ENCODE results near the gene SLC39A10. TPM values are rescaled to one million over a fixed set of nuclear protein-coding genes. Genes with fewer than 3 reads are reported as not detected.

SLC39A10 gene
- total and polyA plus RNA-seq, 2 of the 4 experiments (the other 2 are of a cell fraction): 17.6 to 64.7 TPM

DNA sequence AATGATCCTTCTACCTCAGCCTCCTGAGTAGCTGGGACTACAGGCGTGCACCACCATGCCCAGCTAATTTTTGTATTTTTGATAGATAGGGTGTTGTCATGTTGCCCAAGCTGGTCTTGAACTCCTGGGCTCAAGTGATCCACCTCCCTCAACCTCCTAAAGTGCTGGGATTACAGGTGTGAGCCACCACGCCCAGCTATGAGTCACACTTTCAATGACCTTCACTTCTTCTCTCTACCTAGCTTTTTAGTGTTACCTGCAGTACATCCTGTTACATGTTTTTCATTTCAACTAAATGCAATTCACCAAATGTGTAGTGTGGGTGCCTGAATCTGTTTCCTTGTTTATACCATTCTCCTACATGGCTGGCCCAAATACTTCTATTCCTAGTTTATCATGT lies 64.0 kb downstream of the SLC39A10 start:
- no peak overlapping the region for H3K56ac ChIP-seq (ENCODE audit: extremely low read depth, insufficient read depth, low read length)
- no peak overlapping the region for H3K4me3 ChIP-seq (ENCODE audit: insufficient read depth, low read depth, low read length)
- H3K36me3 ChIP-seq (ENCODE audit: control insufficient read depth, insufficient read depth, low read length): peaks cover 16% of the 10 kb centered on the region
- no peak overlapping the region for H2AK9ac ChIP-seq (replicated peaks; ENCODE audit: low read depth, low read length, poor library complexity)
- ATAC-seq (ENCODE audit: low read depth) (no peak), DNase-seq (no peak)
- H3K18ac ChIP-seq (ENCODE audit: low read depth, low read length): no peak overlapping the region
- no peaks in the 10 kb centered on the region for H4K20me1 ChIP-seq (ENCODE audit: insufficient read depth, low read length)
- H3K23ac ChIP-seq (ENCODE audit: low read depth, low read length): no peak overlapping the region
- intact Hi-C loops (cut with micrococcal nuclease): no loop called here
- no peak overlapping the region for H3K9ac ChIP-seq (ENCODE audit: low read depth, low read length)
- no peak overlapping the region for H2AK5ac ChIP-seq (ENCODE audit: low read depth, low read length)
- no peaks in the 10 kb centered on the region for H3K4me1 ChIP-seq (ENCODE audit: control insufficient read depth, insufficient read depth, low read length)
- H3K9me3 ChIP-seq (ENCODE audit: control insufficient read depth, insufficient read depth, low read length): no peaks in the 10 kb centered on the region
- BruUV-seq (replicated peaks): no TSS peak
- no peak overlapping the region for H4K91ac ChIP-seq (ENCODE audit: insufficient read depth, low read depth, low read length)
- no peak overlapping the region for H2AFZ ChIP-seq (replicated peaks; ENCODE audit: low read length, poor library complexity)
- no peak overlapping the region for H3K27ac ChIP-seq (ENCODE audit: insufficient read depth, low read length)
- no peak overlapping the region for H2BK15ac ChIP-seq (ENCODE audit: low read depth, low read length)
- H3K79me1 ChIP-seq (ENCODE audit: low read depth in 1 of 2, low read length in 2 of 2): peaks cover 4 to 16% of the 10 kb centered on the region in 2 experiments; a peak in 3 of 4 replicates
- no CpG with 5 or more reads among the region's 2 CpGs for WGBS, 2 experiments (ENCODE audit: extremely low coverage in 2 of 2, insufficient read length in 1 of 2)
- H4K5ac ChIP-seq (ENCODE audit: low read depth, low read length): no peak overlapping the region
- H2BK20ac ChIP-seq (ENCODE audit: low read depth, low read length): no peak overlapping the region
- dilution Hi-C loops (cut with HindIII; ENCODE audit: low sequenced_read_pairs, unreplicated experiment): no loop called here
- H3K27me3 ChIP-seq (ENCODE audit: control insufficient read depth, insufficient read depth, low read length): no peaks in the 10 kb centered on the region
- no peak overlapping the region for H4K8ac ChIP-seq (ENCODE audit: low read depth in 2 of 2, low read length in 2 of 2)
- in situ Hi-C loops (cut with MboI; ENCODE audit: low sequenced_read_pairs): no loop called here
- H3K9me1 ChIP-seq (ENCODE audit: insufficient read depth, low read length): peaks cover 3% of the 10 kb centered on the region; the same call in 1 of the 2 replicates
- H3K4ac ChIP-seq (ENCODE audit: low read depth, low read length): no peak overlapping the region
- TF ChIP-seq MAZ (IDR thresholded peaks at IDR 0.05; ENCODE audit: borderline replicate concordance, low read depth, low read length): no peak
- no peak for TF ChIP-seq MXI1 (IDR thresholded peaks at IDR 0.05; ENCODE audit: borderline replicate concordance, low read depth, low read length)
- TF ChIP-seq NFE2L2 (IDR thresholded peaks at IDR 0.05; ENCODE audit: low read depth, low read length): no peak
- TF ChIP-seq, protein P1, sequence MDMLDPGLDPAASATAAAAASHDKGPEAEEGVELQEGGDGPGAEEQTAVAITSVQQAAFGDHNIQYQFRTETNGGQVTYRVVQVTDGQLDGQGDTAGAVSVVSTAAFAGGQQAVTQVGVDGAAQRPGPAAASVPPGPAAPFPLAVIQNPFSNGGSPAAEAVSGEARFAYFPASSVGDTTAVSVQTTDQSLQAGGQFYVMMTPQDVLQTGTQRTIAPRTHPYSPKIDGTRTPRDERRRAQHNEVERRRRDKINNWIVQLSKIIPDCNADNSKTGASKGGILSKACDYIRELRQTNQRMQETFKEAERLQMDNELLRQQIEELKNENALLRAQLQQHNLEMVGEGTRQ (IDR thresholded peaks at IDR 0.05; ENCODE audit: low read depth, low read length): no peak
- no peak for TF ChIP-seq RFX5 (IDR thresholded peaks at IDR 0.05; ENCODE audit: low read depth, low read length)
- no peak for TF ChIP-seq MAFK (IDR thresholded peaks at IDR 0.05; ENCODE audit: low read depth, low read length)
- TF ChIP-seq CEBPB (IDR thresholded peaks at IDR 0.05; ENCODE audit: low read depth, low read length): no peak
- TF ChIP-seq FOS (IDR thresholded peaks at IDR 0.05; ENCODE audit: low read depth, low read length): no peak
- no peak overlapping the region for H2BK120ac ChIP-seq (ENCODE audit: low read depth, low read length)
- H3K14ac ChIP-seq (replicated peaks; ENCODE audit: low read depth, low read length): no peak overlapping the region
- POLR2A ChIA-PET (ENCODE audit: unreplicated experiment): no interaction called here
- CTCF ChIA-PET: no interaction called here
- H2BK5ac ChIP-seq (ENCODE audit: low read depth, low read length, poor library complexity, severe bottlenecking): no peak overlapping the region
- H3K4me2 ChIP-seq (ENCODE audit: low read depth, low read length): no peak overlapping the region

All from IMR-90 (cell line).